Measurements from ENCODE around the gene PFN2. TPM values are rescaled to one million over a fixed set of nuclear protein-coding genes. Genes with fewer than 3 reads are reported as not detected.

Gene PFN2
- polyA plus RNA-seq, 3 donors = not detected

DNA sequence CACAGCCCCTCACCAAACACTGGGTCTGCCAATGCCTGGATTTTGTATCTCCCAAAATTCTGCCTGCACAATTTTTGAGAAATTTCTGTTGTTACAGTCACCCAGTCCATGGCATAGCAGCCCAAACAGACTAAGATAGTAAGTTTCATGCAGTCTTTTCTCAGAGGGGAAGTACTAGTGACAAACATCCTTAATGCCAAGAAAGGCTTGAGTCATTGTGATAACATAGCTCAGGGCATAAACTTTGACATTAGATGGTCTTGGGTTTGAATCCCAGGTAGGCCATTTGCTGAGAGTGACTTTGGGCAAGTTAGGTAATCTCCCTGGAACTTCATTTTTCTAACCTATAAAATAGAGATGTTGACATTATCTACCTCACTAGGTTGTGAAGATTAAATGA, 36.1 kb upstream of the PFN2 start:
- H3K4me3 Mint-ChIP-seq = no peak overlapping the region
- Histone ChIP-seq H3K27ac (ENCODE audit: low read depth in 1 of 2, low read length in 2 of 2) (no peak overlapping the region), H3K4me2 (replicated peaks; ENCODE audit: extremely low read depth, low read length, poor library complexity, severe bottlenecking) (no peak overlapping the region), H3K36me3 (replicated peaks in 1 of 2; ENCODE audit: control insufficient read depth in 1 of 2, insufficient read depth in 2 of 2, low read length in 2 of 2) (no peaks in the 10 kb centered on the region), H3K9me3 (replicated peaks in 1 of 2; ENCODE audit: control insufficient read depth in 1 of 2, insufficient read depth in 1 of 2, low read length in 2 of 2) (no peaks in the 10 kb centered on the region), H3K79me2 (ENCODE audit: insufficient read depth, low read length) (no peaks in the 10 kb centered on the region), H3K4me1 (ENCODE audit: control insufficient read depth in 1 of 2, insufficient read depth in 2 of 2, low read length in 2 of 2) (no peaks in the 10 kb centered on the region), H4K20me1 (ENCODE audit: insufficient read depth, low read length) (no peaks in the 10 kb centered on the region), H2AFZ (ENCODE audit: insufficient read depth, low read depth, low read length, poor library complexity, severe bottlenecking) (no peak overlapping the region), H3K4me3 (replicated peaks in 1 of 3; ENCODE audit: low read depth in 2 of 3, low read length in 3 of 3) (no peak overlapping the region), H3K27me3 (ENCODE audit: control insufficient read depth in 2 of 2, insufficient read depth in 2 of 2, low read length in 2 of 2) (no peaks in the 10 kb centered on the region), H3K9ac (ENCODE audit: insufficient read depth, low read length, poor library complexity, severe bottlenecking) (no peak overlapping the region)
- no peak for DNase-seq
- no peak for TF ChIP-seq CTCF (IDR thresholded peaks at IDR 0.05)
- H3K4me1 Mint-ChIP-seq = no peaks in the 10 kb centered on the region
- H3K36me3 Mint-ChIP-seq = no peaks in the 10 kb centered on the region
- H3K9me3 Mint-ChIP-seq = peaks cover 0 to 5% (median 0%) of the 10 kb centered on the region in 7 donors
- peaks cover 0 to 1% (median 0%) of the 10 kb centered on the region in 3 donors for H3K27me3 Mint-ChIP-seq (ENCODE audit: low read depth in 3 of 3)
- intact Hi-C loops (cut with micrococcal nuclease) = no loop called here
- H3K27ac Mint-ChIP-seq = no peak overlapping the region

DNA sequence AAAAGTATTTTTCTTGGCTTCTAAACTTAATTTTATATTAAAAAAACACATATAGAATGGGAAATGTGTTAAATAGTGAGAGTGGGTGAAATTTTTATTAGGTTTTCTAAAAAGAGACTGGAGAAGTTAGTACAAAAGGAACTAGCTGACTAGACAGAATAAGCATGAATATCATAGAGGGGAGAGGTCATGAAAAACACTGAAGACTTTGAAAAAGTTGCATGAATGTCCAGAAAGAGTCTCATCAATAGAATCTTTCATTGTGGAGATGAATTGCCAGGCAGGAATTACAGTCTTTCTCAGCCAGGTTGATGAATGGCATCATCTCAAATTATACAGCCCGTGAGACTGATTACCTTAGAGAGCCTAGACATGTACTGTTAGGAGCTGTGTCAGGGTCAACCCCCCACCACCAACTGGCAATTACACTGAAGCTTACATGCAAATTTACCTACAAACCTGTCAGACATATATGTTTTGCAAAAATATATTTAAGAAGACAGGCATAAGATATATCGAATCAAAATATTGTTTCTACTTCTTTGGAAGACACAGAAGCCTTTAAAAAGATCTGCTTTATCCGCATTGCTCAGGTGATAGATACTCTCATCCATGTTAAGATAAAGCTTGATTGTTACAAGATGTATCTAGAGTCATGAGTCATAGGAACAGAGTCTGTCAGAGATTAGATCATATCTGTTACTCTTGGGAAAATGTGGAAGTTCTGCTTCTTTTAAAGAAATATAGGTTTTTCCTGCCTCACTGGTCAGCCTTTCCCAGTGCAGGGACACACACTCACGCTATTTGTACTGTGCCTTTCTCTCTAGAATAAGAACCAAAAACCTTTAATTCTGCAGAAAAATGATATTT, 34.8 kb upstream of the PFN2 start:
- no CpG with 5 or more reads among the region's 4 CpGs for whole genome bisulfite sequencing (ENCODE audit: insufficient coverage)
- Histone ChIP-seq H3K9ac (ENCODE audit: insufficient read depth, low read length, poor library complexity, severe bottlenecking) (no peak overlapping the region), H3K79me2 (ENCODE audit: insufficient read depth, low read length) (no peaks in the 10 kb centered on the region), H3K27me3 (ENCODE audit: control insufficient read depth in 2 of 2, insufficient read depth in 2 of 2, low read length in 2 of 2) (no peaks in the 10 kb centered on the region), H3K27ac (ENCODE audit: low read depth in 1 of 2, low read length in 2 of 2) (no peak overlapping the region), H4K20me1 (ENCODE audit: insufficient read depth, low read length) (no peaks in the 10 kb centered on the region), H3K4me1 (ENCODE audit: control insufficient read depth in 1 of 2, insufficient read depth in 2 of 2, low read length in 2 of 2) (no peaks in the 10 kb centered on the region), H3K36me3 (replicated peaks in 1 of 2; ENCODE audit: control insufficient read depth in 1 of 2, insufficient read depth in 2 of 2, low read length in 2 of 2) (no peaks in the 10 kb centered on the region), H3K9me3 (replicated peaks in 1 of 2; ENCODE audit: control insufficient read depth in 1 of 2, insufficient read depth in 1 of 2, low read length in 2 of 2) (no peaks in the 10 kb centered on the region), H3K4me3 (replicated peaks in 1 of 3; ENCODE audit: low read depth in 2 of 3, low read length in 3 of 3) (no peak overlapping the region), H2AFZ (ENCODE audit: insufficient read depth, low read depth, low read length, poor library complexity, severe bottlenecking) (no peak overlapping the region), H3K4me2 (replicated peaks; ENCODE audit: extremely low read depth, low read length, poor library complexity, severe bottlenecking) (no peak overlapping the region)
- Mint-ChIP-seq H3K27ac (no peak overlapping the region), H3K9me3 (peaks cover 0 to 2% (median 0%) of the 10 kb centered on the region in 7 donors), H3K27me3 (ENCODE audit: low read depth in 3 of 3) (peaks cover 0 to 1% (median 0%) of the 10 kb centered on the region in 3 donors), H3K36me3 (no peaks in the 10 kb centered on the region), H3K4me3 (no peak overlapping the region), H3K4me1 (no peaks in the 10 kb centered on the region)
- intact Hi-C loops (cut with micrococcal nuclease) = no loop called here
- DNase-seq = no peak
- no peak for TF ChIP-seq CTCF (IDR thresholded peaks at IDR 0.05)
